ENCODE results near the gene SYT2.

- TF ChIP-seq POLR2A (IDR thresholded peaks at IDR 0.05; ENCODE audit: borderline replicate concordance, extremely low read depth, insufficient read depth, insufficient read length): no peak
- TF ChIP-seq CTCF (IDR thresholded peaks at IDR 0.05 in 2 of 3, conservative IDR thresholded peaks at IDR 0.05 in 1 of 3; ENCODE audit: borderline replicate concordance in 1 of 3, insufficient read depth in 1 of 3, low read depth in 2 of 3, low read length in 2 of 3): no peak
- TF ChIP-seq EZH2 (IDR thresholded peaks at IDR 0.05): no peak
- TF ChIP-seq SP1 (IDR thresholded peaks at IDR 0.05; ENCODE audit: low read depth): no peak
- no peak for TF ChIP-seq ZFX (IDR thresholded peaks at IDR 0.05)
- TF ChIP-seq POLR2AphosphoS5 (IDR thresholded peaks at IDR 0.05; ENCODE audit: low read depth, low read length): no peak
- no peak for TF ChIP-seq ZBTB33 (IDR thresholded peaks at IDR 0.05; ENCODE audit: extremely low read depth, insufficient replicate concordance, low read length)
- TF ChIP-seq YY1 (IDR thresholded peaks at IDR 0.05; ENCODE audit: extremely low read depth, insufficient replicate concordance, low read depth, low read length): no peak
- TF ChIP-seq RAD21 (IDR thresholded peaks at IDR 0.05; ENCODE audit: low read depth): no peak
Measured at GRCh38 chr1:202700061-202700460, 10.2 kb downstream of the SYT2 start.
